ENCODE measurements around the gene METRN.
A peak's percentile ranks its signal among the peaks of the same experiment; 100 is the strongest.

METRN gene

GRCh38 chr16:718922-719321 is 4.0 kb downstream of the METRN start:
- Histone ChIP-seq H3K27ac (ENCODE audit: low read length) (no peak overlapping the region), H3K4me2 (ENCODE audit: low read length) (peak overlapping the region; percentile 8; the same call in 1 of the 2 replicates), H3K9ac (ENCODE audit: low read length) (no peak overlapping the region), H3K4me1 (ENCODE audit: low read length) (peaks cover 17% of the 10 kb centered on the region), H2AFZ (ENCODE audit: low read depth, low read length) (no peak overlapping the region), H3K36me3 (replicated peaks; ENCODE audit: low read depth, low read length) (peaks cover 3% of the 10 kb centered on the region), H3K27me3 (ENCODE audit: low read depth, low read length) (no peaks in the 10 kb centered on the region; the same call in 1 of the 2 replicates), H3K79me2 (ENCODE audit: low read length) (peaks cover 5% of the 10 kb centered on the region; the same call in 1 of the 2 replicates), H3K4me3 (ENCODE audit: low read length) (no peak overlapping the region), H3K9me3 (ENCODE audit: insufficient read depth, low read length) (no peaks in the 10 kb centered on the region), H4K20me1 (ENCODE audit: insufficient read depth, low read length) (peaks cover 4% of the 10 kb centered on the region; the same call in 1 of the 2 replicates)
- TF ChIP-seq EZH2phosphoT487 (IDR thresholded peaks at IDR 0.05; ENCODE audit: low read depth) (no peak), CTCF (IDR thresholded peaks at IDR 0.05; ENCODE audit: low read depth, low read length) (no peak)

GRCh38 chr16:719815-720446 is 5.0 kb downstream of the METRN start:
- H3K9me3 ChIP-seq (ENCODE audit: insufficient read depth, low read length), result no peaks in the 10 kb centered on the region
- H3K79me2 ChIP-seq (ENCODE audit: low read length), result peaks cover 5% of the 10 kb centered on the region; the same call in 1 of the 2 replicates
- peak overlapping the region; percentile 98 for H3K4me2 ChIP-seq (ENCODE audit: low read length)
- H3K27ac ChIP-seq (ENCODE audit: low read length), result peak overlapping the region; percentile 76
- TF ChIP-seq EZH2phosphoT487 (IDR thresholded peaks at IDR 0.05; ENCODE audit: low read depth) (no peak), CTCF (IDR thresholded peaks at IDR 0.05; ENCODE audit: low read depth, low read length) (no peak)
- H3K9ac ChIP-seq (ENCODE audit: low read length), result peak overlapping the region; percentile 95
- H4K20me1 ChIP-seq (ENCODE audit: insufficient read depth, low read length), result peaks cover 4% of the 10 kb centered on the region; the same call in 1 of the 2 replicates
- peaks cover 3% of the 10 kb centered on the region for H3K36me3 ChIP-seq (replicated peaks; ENCODE audit: low read depth, low read length)
- H3K4me3 ChIP-seq (ENCODE audit: low read length), result peak overlapping the region; percentile 92
- H3K27me3 ChIP-seq (ENCODE audit: low read depth, low read length), result no peaks in the 10 kb centered on the region; the same call in 1 of the 2 replicates
- H3K4me1 ChIP-seq (ENCODE audit: low read length), result peaks cover 17% of the 10 kb centered on the region
- no peak overlapping the region for H2AFZ ChIP-seq (ENCODE audit: low read depth, low read length)

GRCh38 chr16:720447-720989 is 5.6 kb downstream of the METRN start:
- H3K4me2 ChIP-seq (ENCODE audit: low read length), result peak overlapping the region; percentile 98
- peak overlapping the region; percentile 76 for H3K27ac ChIP-seq (ENCODE audit: low read length)
- peaks cover 4% of the 10 kb centered on the region; the same call in 1 of the 2 replicates for H4K20me1 ChIP-seq (ENCODE audit: insufficient read depth, low read length)
- TF ChIP-seq CTCF (IDR thresholded peaks at IDR 0.05; ENCODE audit: low read depth, low read length), result peak; percentile 34
- TF ChIP-seq EZH2phosphoT487 (IDR thresholded peaks at IDR 0.05; ENCODE audit: low read depth), result no peak
- H3K79me2 ChIP-seq (ENCODE audit: low read length), result peaks cover 5% of the 10 kb centered on the region; the same call in 1 of the 2 replicates
- H2AFZ ChIP-seq (ENCODE audit: low read depth, low read length), result 0 out of 2 replicates have a peak overlapping the region, but pooled peaks have one; percentile 29
- peaks cover 3% of the 10 kb centered on the region for H3K36me3 ChIP-seq (replicated peaks; ENCODE audit: low read depth, low read length)
- H3K9ac ChIP-seq (ENCODE audit: low read length), result peak overlapping the region; percentile 95
- peaks cover 17% of the 10 kb centered on the region for H3K4me1 ChIP-seq (ENCODE audit: low read length)
- no peaks in the 10 kb centered on the region for H3K9me3 ChIP-seq (ENCODE audit: insufficient read depth, low read length)
- no peaks in the 10 kb centered on the region; the same call in 1 of the 2 replicates for H3K27me3 ChIP-seq (ENCODE audit: low read depth, low read length)
- peak overlapping the region; percentile 92 for H3K4me3 ChIP-seq (ENCODE audit: low read length)
